ENCODE measurements around the gene IL17RA.
A peak's percentile ranks its signal among the peaks of the same experiment; 100 is the strongest.

IL17RA gene

GRCh38 chr22:17159504-17159951, 74.7 kb downstream of the IL17RA start:
- peak; percentile 80 for DNase-seq

- no peak for DNase-seq
These were observed 77.2 kb downstream of the IL17RA start for GRCh38 chr22:17161991-17162390.

- no peak for DNase-seq
These were observed 77.9 kb downstream of the IL17RA start for GRCh38 chr22:17162731-17163130.

GRCh38 chr22:17164392-17165024, 79.7 kb downstream of the IL17RA start:
- no peak for DNase-seq

Data from activated naive CD4-positive, alpha-beta T cell treated with anti-CD3 and anti-CD28 coated beads, Interleukin-2, amount 50 U/mL, for 16 hours (primary cell).